ENCODE results near the gene SRGAP1. TPM values are rescaled to one million over a fixed set of nuclear protein-coding genes. Genes with fewer than 3 reads are reported as not detected.

SRGAP1 gene
- total RNA-seq, 1 donor from 2014 or later, result 2.2 TPM

DNA sequence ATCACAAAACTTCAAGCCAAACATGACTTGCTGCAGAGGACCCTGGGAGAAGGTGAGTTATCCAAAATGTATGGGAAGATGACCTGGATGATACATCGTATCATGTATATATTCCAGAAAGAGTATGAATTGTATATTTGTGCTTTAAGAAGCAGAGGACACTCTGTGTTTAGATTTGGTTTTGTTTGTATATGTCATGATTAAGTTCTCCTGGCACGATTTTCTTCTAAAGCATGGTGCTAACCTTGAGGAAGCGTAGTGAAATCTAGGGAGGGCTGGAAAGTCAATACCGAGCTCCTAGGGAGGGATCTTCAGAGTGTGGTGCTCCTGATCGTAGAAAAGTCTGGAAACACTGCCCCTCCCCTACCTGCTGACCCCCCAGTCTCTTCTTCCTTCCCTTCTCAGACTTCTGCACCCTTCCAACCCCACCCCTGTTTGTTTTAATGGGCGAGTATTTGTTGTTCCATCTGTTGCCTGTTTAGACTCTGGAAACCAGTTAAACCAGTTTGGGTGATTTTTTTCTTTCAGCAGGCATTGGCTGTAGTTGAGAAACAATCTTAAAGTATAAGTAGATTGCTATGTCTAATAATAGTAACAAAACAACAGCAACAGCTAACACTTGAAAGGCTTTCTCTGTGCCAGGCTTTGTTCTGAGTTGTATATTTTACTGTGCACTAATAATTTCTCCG lies 236.0 kb downstream of the SRGAP1 start:
- DNase-seq (ENCODE audit: missing footprints) (no peak), ATAC-seq (peak; percentile 27)
- intact Hi-C loops (cut with DNase I), result no loop called here

GRCh38 chr12:64081008-64081404 lies 236.5 kb downstream of the SRGAP1 start:
- ATAC-seq (peak; percentile 38), DNase-seq (ENCODE audit: missing footprints) (no peak)
- intact Hi-C loops (cut with DNase I), result no loop called here

DNA sequence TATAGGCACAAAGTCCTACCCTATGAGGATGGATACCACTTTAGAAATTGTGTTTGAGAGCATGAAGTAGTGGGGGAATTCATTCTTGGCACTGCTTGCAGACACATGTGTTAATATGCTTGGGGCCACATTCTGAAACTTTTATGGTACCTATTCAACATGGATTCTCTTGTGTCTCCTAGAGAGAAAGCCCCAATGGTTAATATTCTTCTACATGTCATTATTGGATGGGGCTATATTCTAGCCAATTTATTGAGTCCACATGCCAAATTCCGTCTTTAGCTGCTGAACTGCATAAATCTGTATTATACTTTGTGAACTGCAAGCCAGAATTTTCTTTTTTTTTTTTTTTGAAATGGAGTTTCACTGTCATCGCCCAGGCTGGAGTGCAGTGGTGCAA lies 237.6 kb downstream of the SRGAP1 start:
- no peak for DNase-seq (ENCODE audit: missing footprints)
- ATAC-seq, result no peak
- intact Hi-C loops (cut with DNase I), result no loop called here

GRCh38 chr12:64082866-64083268 lies 238.4 kb downstream of the SRGAP1 start:
- DNase-seq (ENCODE audit: missing footprints) (no peak), ATAC-seq (peak; percentile 14)
- intact Hi-C loops (cut with DNase I), result no loop called here

- DNase-seq (ENCODE audit: missing footprints) (peak; percentile 79), ATAC-seq (peak; percentile 92)
- intact Hi-C loops (cut with DNase I), result no loop called here
Measured at GRCh38 chr12:64083285-64084210, 239.0 kb downstream of the SRGAP1 start.

GRCh38 chr12:64085154-64085553 lies 240.7 kb downstream of the SRGAP1 start:
- DNase-seq (ENCODE audit: missing footprints), result no peak
- intact Hi-C loops (cut with DNase I), result loop anchor here (5.0 kb wide), 1 partner anchor 243 kb away; the partner anchor contains the start of gene SRGAP1
- no peak for ATAC-seq

DNA sequence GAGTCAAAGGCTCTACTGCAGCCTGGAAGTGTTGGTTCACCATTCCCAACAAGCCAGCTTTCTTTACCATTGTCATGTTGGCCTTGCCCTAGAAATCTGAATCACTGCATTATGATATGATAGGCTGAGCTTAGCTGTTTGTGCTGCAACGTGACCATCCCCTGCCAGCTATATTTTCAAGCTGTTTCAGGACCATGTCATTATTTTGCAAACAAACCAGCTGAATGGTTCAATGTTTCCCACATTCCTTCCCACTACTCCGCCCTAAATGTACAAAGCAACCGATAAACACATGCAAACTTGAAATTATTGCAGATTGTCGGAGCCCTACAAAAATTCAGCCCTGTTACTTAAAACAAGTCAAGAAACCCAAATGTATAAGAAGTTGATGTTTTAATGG lies 241.5 kb downstream of the SRGAP1 start:
- DNase-seq (ENCODE audit: missing footprints), result no peak
- ATAC-seq, result no peak
- intact Hi-C loops (cut with DNase I), result loop anchor here (5.0 kb wide), 1 partner anchor 244 kb away; the partner anchor contains the start of gene SRGAP1

DNA sequence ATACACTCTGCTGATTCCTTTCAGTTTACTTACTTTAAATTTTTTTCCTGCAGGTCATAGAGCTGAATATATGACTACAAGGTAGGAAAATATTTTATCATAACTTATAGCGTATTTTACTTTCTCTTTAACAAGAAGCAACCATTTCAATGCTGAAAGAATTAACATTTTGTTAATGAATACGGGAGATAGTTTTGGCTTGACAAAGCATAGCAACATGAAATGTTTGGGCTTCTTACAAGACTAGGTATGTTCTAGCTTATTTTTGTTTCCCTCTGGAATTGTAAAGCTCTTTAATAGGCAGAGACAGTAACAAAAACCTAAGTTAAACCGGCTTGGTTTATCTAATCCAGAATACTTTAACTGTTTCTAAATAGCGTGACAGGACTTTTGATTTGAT lies 242.4 kb downstream of the SRGAP1 start:
- ATAC-seq (no peak), DNase-seq (ENCODE audit: missing footprints) (no peak)
- intact Hi-C loops (cut with DNase I), result loop anchor here (5.0 kb wide), 1 partner anchor 245 kb away; the partner anchor contains the start of gene SRGAP1

- intact Hi-C loops (cut with DNase I), result loop anchor here (5.0 kb wide), 1 partner anchor 245 kb away; the partner anchor contains the start of gene SRGAP1
- DNase-seq (ENCODE audit: missing footprints) (no peak), ATAC-seq (no peak)
Measured at GRCh38 chr12:64087761-64088160, 243.3 kb downstream of the SRGAP1 start.

GRCh38 chr12:64088431-64089349 lies 244.2 kb downstream of the SRGAP1 start:
- intact Hi-C loops (cut with DNase I), result loop anchor here (5.0 kb wide), 1 partner anchor 246 kb away; the partner anchor contains the start of gene SRGAP1
- DNase-seq (ENCODE audit: missing footprints) (no peak), ATAC-seq (peak; percentile 93)

GRCh38 chr12:64090047-64090446 lies 245.5 kb downstream of the SRGAP1 start:
- ATAC-seq (peak; percentile 62), DNase-seq (ENCODE audit: missing footprints) (no peak)
- intact Hi-C loops (cut with DNase I), result no loop called here

- ATAC-seq (no peak), DNase-seq (ENCODE audit: missing footprints) (no peak)
- intact Hi-C loops (cut with DNase I), result no loop called here
Measured at GRCh38 chr12:64091186-64091585, 246.7 kb downstream of the SRGAP1 start.

DNA sequence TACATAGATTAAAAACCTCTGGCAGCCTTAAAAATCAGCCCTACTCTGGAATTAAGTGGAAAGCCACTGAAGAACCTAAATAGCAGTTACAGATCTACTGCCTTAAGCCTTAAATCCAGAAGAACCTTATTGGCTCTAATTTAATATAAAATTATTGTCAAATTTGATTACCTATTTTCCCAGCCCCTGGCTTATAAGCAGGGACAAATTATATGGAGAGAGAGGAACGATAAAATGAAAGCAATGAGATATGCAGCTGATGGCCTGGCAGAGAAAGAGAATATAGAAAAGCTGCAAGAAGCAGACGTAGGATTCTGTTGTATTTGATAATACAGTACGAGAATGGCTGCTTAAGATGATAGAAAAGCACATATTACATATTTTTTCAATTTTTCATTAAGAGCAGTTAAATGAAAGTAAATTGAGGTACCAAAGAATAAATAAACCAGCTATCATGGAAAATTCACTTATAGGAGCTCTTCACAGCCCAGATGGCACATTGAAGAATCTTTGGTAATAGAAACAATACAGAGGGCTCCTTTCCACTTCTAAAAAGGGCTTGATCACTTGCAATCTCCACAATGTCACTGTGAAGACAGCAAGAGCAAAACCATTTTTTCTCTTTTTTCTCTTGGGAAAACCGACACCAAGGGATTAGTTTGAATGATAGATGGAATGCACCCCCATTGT lies 248.2 kb downstream of the SRGAP1 start:
- intact Hi-C loops (cut with DNase I), result no loop called here
- ATAC-seq, result no peak
- no peak for DNase-seq (ENCODE audit: missing footprints)

DNA sequence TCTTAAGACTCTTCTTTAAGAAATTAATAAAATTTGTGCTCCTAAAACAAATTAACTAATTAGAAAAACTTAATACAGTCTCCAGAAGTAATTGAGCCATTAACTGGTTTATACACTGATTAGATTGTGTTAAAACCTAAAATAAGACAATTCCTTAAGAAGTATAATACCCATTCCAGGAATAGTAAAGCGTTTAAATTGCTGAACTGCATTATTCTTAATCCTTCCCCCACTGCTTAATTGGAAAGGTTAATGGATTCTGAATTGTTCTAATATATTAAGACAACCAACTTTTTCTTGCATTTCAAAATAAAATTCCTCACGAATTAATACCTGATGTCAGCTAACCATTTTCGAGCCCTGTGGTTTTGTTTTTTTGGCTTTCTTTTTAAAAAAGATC lies 249.2 kb downstream of the SRGAP1 start:
- intact Hi-C loops (cut with DNase I), result no loop called here
- ATAC-seq (no peak), DNase-seq (ENCODE audit: missing footprints) (no peak)

- intact Hi-C loops (cut with DNase I), result loop anchor here (5.0 kb wide), 1 partner anchor 125 kb away; the partner anchor contains the start of gene KICS2
- ATAC-seq (no peak), DNase-seq (ENCODE audit: missing footprints) (no peak)
Measured at GRCh38 chr12:64097366-64098105, 253.0 kb downstream of the SRGAP1 start.

- intact Hi-C loops (cut with DNase I), result loop anchor here (5.0 kb wide), 1 partner anchor 123 kb away; the partner anchor contains the start of gene KICS2
- no peak for DNase-seq (ENCODE audit: missing footprints)
Measured at GRCh38 chr12:64098709-64099354, 254.3 kb downstream of the SRGAP1 start.

DNA sequence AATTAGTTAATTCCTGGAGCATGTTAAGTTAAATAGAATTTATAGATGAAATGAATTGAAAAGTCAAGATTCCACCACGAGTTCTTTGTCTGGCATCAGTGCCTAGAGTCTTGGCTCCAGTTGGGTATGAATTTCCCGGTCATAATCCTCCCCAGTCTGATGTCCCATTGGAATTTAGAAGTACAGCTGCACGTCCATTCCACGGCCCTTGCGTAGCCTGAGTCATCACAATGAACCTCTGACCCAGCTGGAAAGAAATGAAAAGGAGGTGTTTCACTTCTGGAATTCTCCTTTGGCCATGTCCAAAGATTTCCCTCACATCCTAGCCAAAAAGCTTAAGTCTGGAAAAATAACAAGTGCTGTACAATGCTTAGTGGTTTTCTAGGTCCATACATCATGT lies 254.9 kb downstream of the SRGAP1 start:
- intact Hi-C loops (cut with DNase I), result loop anchor here (5.0 kb wide), 1 partner anchor 123 kb away; the partner anchor contains the start of gene KICS2
- ATAC-seq (peak; percentile 83), DNase-seq (ENCODE audit: missing footprints) (no peak)

More at GRCh38 chr12:64098709-64099354, 254.3 kb downstream of the SRGAP1 start:
- peak; percentile 79 for ATAC-seq

Data from Right ventricle myocardium inferior (tissue), 1 donor.